SK-N-SH treated with all-trans-retinoic acid at 6 μM for 48 hours (cell line): Measurements from ENCODE around the gene SERGEF.

Experiments
- ATAC-seq: fragments of 200-7000 bp; cut with Tn5 transposase; 3 replicates; pipeline ENCODE4 v1.9.1; 2020; ENCODE audit warnings: mild to moderate bottlenecking, moderate library complexity
- ARNTL ChIP-seq: fragments of 450-650 bp; formaldehyde crosslinking; IDR thresholded peaks from 2 replicates; pipeline ENCODE4 v1.5.0; 2020; ENCODE audit warnings: low read depth, mild to moderate bottlenecking, moderate library complexity, borderline replicate concordance
- BACH2 ChIP-seq: fragments of 250-450 bp; sonication (Bioruptor Pico); IDR thresholded peaks from 2 replicates; pipeline ENCODE4 v1.9.0; 2021; ENCODE audit warnings: mild to moderate bottlenecking, borderline replicate concordance
- CSDC2 ChIP-seq: fragments of 250-450 bp; sonication (Bioruptor Pico); IDR thresholded peaks from 2 replicates; pipeline ENCODE4 v1.5.0; 2020; ENCODE audit warnings: mild to moderate bottlenecking, moderate library complexity
- ESRRG ChIP-seq: fragments of 250-450 bp; sonication (Bioruptor Pico); IDR thresholded peaks from 2 replicates; pipeline ENCODE4 v1.6.1; 2021; ENCODE audit warnings: mild to moderate bottlenecking
- GLIS3 ChIP-seq: fragments of 250-450 bp; sonication (Bioruptor Pico); IDR thresholded peaks from 2 replicates; pipeline ENCODE4 v1.5.0; 2020; ENCODE audit warnings: mild to moderate bottlenecking, moderate library complexity
- ISL1 ChIP-seq: fragments of 250-450 bp; sonication (Bioruptor Pico); IDR thresholded peaks from 2 replicates; pipeline ENCODE4 v2.1.2; 2022; ENCODE audit warnings: mild to moderate bottlenecking, moderate library complexity
- OSR1 ChIP-seq: fragments of 250-450 bp; sonication (Bioruptor Pico); IDR thresholded peaks from 2 replicates; pipeline ENCODE4 v1.8.0; 2022; ENCODE audit warnings: moderate library complexity, mild to moderate bottlenecking, inconsistent platforms
- PATZ1 ChIP-seq: fragments of 250-450 bp; sonication (Bioruptor Pico); IDR thresholded peaks from 2 replicates; pipeline ENCODE4 v1.8.0; 2020; ENCODE audit warnings: mild to moderate bottlenecking, moderate library complexity, borderline replicate concordance
- POU6F1 ChIP-seq: fragments of 250-450 bp; sonication (Bioruptor Pico); IDR thresholded peaks from 2 replicates; pipeline ENCODE4 v1.8.0; 2021; ENCODE audit warnings: low read depth, mild to moderate bottlenecking, moderate library complexity, borderline replicate concordance
- RARB ChIP-seq: fragments of 250-450 bp; sonication (Bioruptor Pico); IDR thresholded peaks from 2 replicates; pipeline ENCODE4 v1.8.0; 2021; ENCODE audit warnings: mild to moderate bottlenecking, moderate library complexity
- SNAI2 ChIP-seq: fragments of 250-450 bp; sonication (Bioruptor Pico); IDR thresholded peaks from 2 replicates; pipeline ENCODE4 v1.5.0; 2020; ENCODE audit warnings: mild to moderate bottlenecking, moderate library complexity
- TCF4 ChIP-seq: fragments of 250-450 bp; sonication (Bioruptor Pico); IDR thresholded peaks from 2 replicates; pipeline ENCODE4 v1.8.0; 2021; ENCODE audit warnings: mild to moderate bottlenecking, moderate library complexity, borderline replicate concordance
- TOX ChIP-seq: fragments of 250-450 bp; sonication (Bioruptor Pico); IDR thresholded peaks from 2 replicates; pipeline ENCODE4 v1.8.0; 2021; ENCODE audit warnings: mild to moderate bottlenecking, moderate library complexity, borderline replicate concordance
- ZC3H10 ChIP-seq: fragments of 250-450 bp; sonication (Bioruptor Pico); IDR thresholded peaks from 2 replicates; pipeline ENCODE4 v1.5.1; 2021; ENCODE audit warnings: mild to moderate bottlenecking, moderate library complexity
- ZFP3 ChIP-seq: fragments of 250-450 bp; sonication (Bioruptor Pico); IDR thresholded peaks from 2 replicates; pipeline ENCODE4 v1.5.0; 2020; ENCODE audit warnings: mild to moderate bottlenecking, moderate library complexity
- ZFP30 ChIP-seq: fragments of 450-650 bp; formaldehyde crosslinking; IDR thresholded peaks from 2 replicates; pipeline ENCODE4 v1.5.0; 2022; ENCODE audit warnings: mild to moderate bottlenecking, moderate library complexity
- ZNF565 ChIP-seq: fragments of 450-650 bp; formaldehyde crosslinking; conservative IDR thresholded peaks from 2 replicates; pipeline ENCODE4 v1.5.0; 2020; ENCODE audit warnings: low read depth, mild to moderate bottlenecking, moderate library complexity
- ZNF70 ChIP-seq: fragments of 450-650 bp; formaldehyde crosslinking; IDR thresholded peaks from 2 replicates; pipeline ENCODE4 v1.5.0; 2020; ENCODE audit warnings: mild to moderate bottlenecking, moderate library complexity
- ZNF8 ChIP-seq: fragments of 450-650 bp; formaldehyde crosslinking; IDR thresholded peaks from 2 replicates; pipeline ENCODE4 v1.5.0; 2020; ENCODE audit warnings: mild to moderate bottlenecking, moderate library complexity
- TF ChIP-seq, protein P1 (sequence below): fragments of 250-450 bp; sonication (Bioruptor Pico); IDR thresholded peaks from 2 replicates; pipeline ENCODE4 v1.5.1; 2021; ENCODE audit warnings: mild to moderate bottlenecking, moderate library complexity
- TF ChIP-seq, protein P2 (sequence below): fragments of 250-450 bp; sonication (Bioruptor Pico); IDR thresholded peaks from 2 replicates; pipeline ENCODE4 v1.5.1; 2020; ENCODE audit warnings: low read depth, mild to moderate bottlenecking, moderate library complexity

SERGEF gene

GRCh38 chr11:17950644-17951043, 62.2 kb downstream of the SERGEF start (continued):
- TF ChIP-seq POU6F1 (CRISPR knock-in tag) (no peak), ZFP30 (no peak), RARB (CRISPR knock-in tag) (no peak), BACH2 (CRISPR knock-in tag) (no peak)
- TF ChIP-seq, protein P1, sequence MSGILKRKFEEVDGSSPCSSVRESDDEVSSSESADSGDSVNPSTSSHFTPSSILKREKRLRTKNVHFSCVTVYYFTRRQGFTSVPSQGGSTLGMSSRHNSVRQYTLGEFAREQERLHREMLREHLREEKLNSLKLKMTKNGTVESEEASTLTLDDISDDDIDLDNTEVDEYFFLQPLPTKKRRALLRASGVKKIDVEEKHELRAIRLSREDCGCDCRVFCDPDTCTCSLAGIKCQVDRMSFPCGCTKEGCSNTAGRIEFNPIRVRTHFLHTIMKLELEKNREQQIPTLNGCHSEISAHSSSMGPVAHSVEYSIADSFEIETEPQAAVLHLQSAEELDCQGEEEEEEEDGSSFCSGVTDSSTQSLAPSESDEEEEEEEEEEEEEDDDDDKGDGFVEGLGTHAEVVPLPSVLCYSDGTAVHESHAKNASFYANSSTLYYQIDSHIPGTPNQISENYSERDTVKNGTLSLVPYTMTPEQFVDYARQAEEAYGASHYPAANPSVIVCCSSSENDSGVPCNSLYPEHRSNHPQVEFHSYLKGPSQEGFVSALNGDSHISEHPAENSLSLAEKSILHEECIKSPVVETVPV: no peak

GRCh38 chr11:17948296-17948695, 64.6 kb downstream of the SERGEF start:
- TF ChIP-seq ZNF70 (no peak), PATZ1 (no peak), ZNF8 (no peak), CSDC2 (no peak), TCF4 (CRISPR knock-in tag) (no peak), POU6F1 (CRISPR knock-in tag) (no peak), GLIS3 (CRISPR knock-in tag) (no peak), ZC3H10 (CRISPR knock-in tag) (no peak), TOX (no peak)
- TF ChIP-seq, protein P2, sequence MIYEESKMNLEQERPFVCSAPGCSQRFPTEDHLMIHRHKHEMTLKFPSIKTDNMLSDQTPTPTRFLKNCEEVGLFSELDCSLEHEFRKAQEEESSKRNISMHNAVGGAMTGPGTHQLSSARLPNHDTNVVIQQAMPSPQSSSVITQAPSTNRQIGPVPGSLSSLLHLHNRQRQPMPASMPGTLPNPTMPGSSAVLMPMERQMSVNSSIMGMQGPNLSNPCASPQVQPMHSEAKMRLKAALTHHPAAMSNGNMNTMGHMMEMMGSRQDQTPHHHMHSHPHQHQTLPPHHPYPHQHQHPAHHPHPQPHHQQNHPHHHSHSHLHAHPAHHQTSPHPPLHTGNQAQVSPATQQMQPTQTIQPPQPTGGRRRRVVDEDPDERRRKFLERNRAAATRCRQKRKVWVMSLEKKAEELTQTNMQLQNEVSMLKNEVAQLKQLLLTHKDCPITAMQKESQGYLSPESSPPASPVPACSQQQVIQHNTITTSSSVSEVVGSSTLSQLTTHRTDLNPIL (CRISPR knock-in tag): no peak
- no peak for ATAC-seq

DNA sequence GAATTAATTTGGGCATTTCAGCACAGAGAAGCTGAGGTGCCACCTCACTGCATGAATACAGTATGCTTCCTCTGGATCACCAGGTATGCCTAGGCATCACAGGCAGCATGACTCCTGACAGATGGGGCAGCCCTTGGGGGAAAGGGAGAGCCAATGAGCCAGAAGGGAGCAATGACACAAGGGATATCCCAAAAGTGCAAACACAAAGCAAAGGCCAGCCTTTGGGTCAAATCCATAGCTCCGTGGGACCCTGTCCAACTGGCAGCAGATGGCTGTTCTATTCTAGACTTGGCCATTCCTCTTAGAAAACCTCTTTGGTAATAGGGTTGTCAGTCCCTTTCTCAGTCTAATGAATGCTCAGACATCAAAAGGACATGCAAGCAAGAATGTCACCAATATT, 73.3 kb downstream of the SERGEF start:
- TF ChIP-seq TOX (no peak), ISL1 (CRISPR knock-in tag) (no peak), ESRRG (CRISPR knock-in tag) (no peak), OSR1 (CRISPR knock-in tag) (no peak), ZNF565 (CRISPR knock-in tag) (no peak), ZNF8 (no peak), ZFP30 (no peak)
- TF ChIP-seq, all 23 proteins: peak for 0
- no peak for ATAC-seq

GRCh38 chr11:17936790-17937189, 76.1 kb downstream of the SERGEF start:
- no peak for ATAC-seq
- TF ChIP-seq POU6F1 (CRISPR knock-in tag) (no peak), TCF4 (CRISPR knock-in tag) (no peak), TOX (no peak), ARNTL (no peak), RARB (CRISPR knock-in tag) (no peak), OSR1 (CRISPR knock-in tag) (no peak), ZNF565 (CRISPR knock-in tag) (no peak), ZC3H10 (CRISPR knock-in tag) (no peak), ZFP3 (CRISPR knock-in tag) (no peak), ZNF70 (no peak), SNAI2 (CRISPR knock-in tag) (no peak)
- TF ChIP-seq, protein P1: no peak
- TF ChIP-seq, protein P2 (CRISPR knock-in tag): no peak
